Measurements from ENCODE around the gene CHST15.

Gene CHST15

GRCh38 chr10:124063750-124064603 is 29.4 kb downstream of the CHST15 start:
- peak; percentile 73 for DNase-seq

- DNase-seq: no peak
These were observed 31.0 kb downstream of the CHST15 start for GRCh38 chr10:124062390-124062789.

GRCh38 chr10:124061030-124061429 is 32.4 kb downstream of the CHST15 start:
- no peak for DNase-seq

- DNase-seq: no peak
These were observed 33.2 kb downstream of the CHST15 start for GRCh38 chr10:124060148-124060720.

GRCh38 chr10:124059551-124059950 is 33.8 kb downstream of the CHST15 start:
- no peak for DNase-seq

GRCh38 chr10:124058346-124059003 is 34.9 kb downstream of the CHST15 start:
- DNase-seq: no peak

- DNase-seq: no peak
These were observed 35.8 kb downstream of the CHST15 start for GRCh38 chr10:124057601-124058000.

GRCh38 chr10:124056337-124056980 is 36.9 kb downstream of the CHST15 start:
- no peak for DNase-seq

GRCh38 chr10:124053971-124054370 is 39.4 kb downstream of the CHST15 start:
- DNase-seq: no peak

GRCh38 chr10:124052561-124052960 is 40.8 kb downstream of the CHST15 start:
- no peak for DNase-seq

- no peak for DNase-seq
These were observed 43.1 kb downstream of the CHST15 start for GRCh38 chr10:124050021-124051015.

GRCh38 chr10:124049484-124049883 is 43.9 kb downstream of the CHST15 start:
- DNase-seq: no peak

GRCh38 chr10:124048371-124049290 is 44.8 kb downstream of the CHST15 start:
- DNase-seq: no peak

GRCh38 chr10:124047427-124048152 is 45.8 kb downstream of the CHST15 start:
- DNase-seq: no peak

GRCh38 chr10:124045801-124046355 is 47.5 kb downstream of the CHST15 start:
- DNase-seq: no peak

- DNase-seq: no peak
These were observed 48.1 kb downstream of the CHST15 start for GRCh38 chr10:124045276-124045675.

GRCh38 chr10:124044143-124044862 is 49.1 kb downstream of the CHST15 start:
- DNase-seq: no peak

GRCh38 chr10:124043310-124044142 is 49.9 kb downstream of the CHST15 start:
- no peak for DNase-seq
